CD4-positive, CD25-positive, alpha-beta regulatory T cell (primary cell): ENCODE results near the gene ZNG1F. TPM values are rescaled to one million over a fixed set of nuclear protein-coding genes. Genes with fewer than 3 reads are reported as not detected.
"Not testable (repeated sequence)": the region's sequence is repeated elsewhere in the genome, so short reads cannot be mapped to it uniquely, and the experiment has no call there.

Source experiments
- ATAC-seq, 2 donors: fragments of 150-1000 bp; cut with Tn5 transposase; one replicate each; pipeline ENCODE4 v1.10.0; 2021; ENCODE audit warnings: low read depth in 2 of 2, moderate number of reproducible peaks in 2 of 2, moderate library complexity in 1 of 2
- DNase-seq, 3 donors: peaks; one replicate each; pipeline versions ENCODE4 v3.0.0 to v3.0.0-alpha.2; 2012 to 2022; ENCODE audit warnings: mixed read lengths in 1 of 3
- H3K27ac ChIP-seq: one replicate; pipeline ENCODE4 v1.7.0; 2013; ENCODE audit warnings: mild to moderate bottlenecking, low read length; ENCODE audit not compliant: insufficient read depth, poor library complexity, severe bottlenecking
- H3K27me3 ChIP-seq: one replicate; pipeline ENCODE4 v1.7.0; 2013; ENCODE audit warnings: low read length; ENCODE audit not compliant: control insufficient read depth, insufficient read depth
- H3K36me3 ChIP-seq: one replicate; pipeline ENCODE4 v1.7.0; 2013; ENCODE audit warnings: mild to moderate bottlenecking, low read length, moderate library complexity; ENCODE audit not compliant: control insufficient read depth, insufficient read depth
- H3K4me1 ChIP-seq: 2 replicates; pipeline ENCODE4 v1.7.0; 2013; ENCODE audit warnings: mild to moderate bottlenecking, low read length; ENCODE audit not compliant: insufficient read depth, control insufficient read depth, poor library complexity, severe bottlenecking
- H3K4me3 ChIP-seq: one replicate; pipeline ENCODE4 v1.7.0; 2013; ENCODE audit warnings: low read depth, mild to moderate bottlenecking, low read length, moderate library complexity
- H3K9me3 ChIP-seq, 2 experiments: 1 replicate in 1 of 2; 2 replicates in 1 of 2; pipeline ENCODE4 v1.7.0; 2013; ENCODE audit warnings: low read length in 2 of 2, mild to moderate bottlenecking in 1 of 2, moderate library complexity in 1 of 2; ENCODE audit not compliant: control insufficient read depth in 2 of 2
- H3K27ac Mint-ChIP-seq, 3 donors: one replicate each; pipeline ENCODE4 v1.8.0; 2020 to 2022; ENCODE audit warnings: mild to moderate bottlenecking in 3 of 3, mixed read lengths in 3 of 3, moderate library complexity in 2 of 3
- H3K27me3 Mint-ChIP-seq: one replicate; pipeline ENCODE4 v1.8.0; 2022; ENCODE audit warnings: mild to moderate bottlenecking, mixed read lengths
- H3K36me3 Mint-ChIP-seq: one replicate; pipeline ENCODE4 v1.8.0; 2020; ENCODE audit warnings: mixed read lengths
- H3K4me1 Mint-ChIP-seq, 4 donors: one replicate each; pipeline ENCODE4 v1.8.0; 2020 to 2022; ENCODE audit warnings: mixed read lengths in 4 of 4, mild to moderate bottlenecking in 1 of 4
- H3K4me3 Mint-ChIP-seq, 4 donors: one replicate each; pipeline ENCODE4 v1.8.0; 2020 to 2022; ENCODE audit warnings: mild to moderate bottlenecking in 4 of 4, mixed read lengths in 4 of 4, moderate library complexity in 3 of 4
- H3K9me3 Mint-ChIP-seq, 7 donors: one replicate each; pipeline ENCODE4 v1.8.0; 2020 to 2022; ENCODE audit warnings: mixed read lengths in 7 of 7, mild to moderate bottlenecking in 3 of 7, moderate library complexity in 2 of 7
- polyA plus RNA-seq, 4 donors: library from polyadenylated mRNA; unstranded; fragments of 300-500 nt; fragmentation: Illumina TruSeq; gene quantifications; one replicate each; pipeline ENCODE4 v1.2.3, GENCODE V29; 2021
- total RNA-seq: library from RNA; stranded (reverse); gene quantifications from one replicate; pipeline ENCODE4 v1.2.3, GENCODE V29; 2022

Gene ZNG1F
- total and polyA plus RNA-seq, 5 donors from 2014 or later: 0.85 to 4.5 (median 3.4) TPM

GRCh38 chr9:41087929-41088328, 101.2 kb downstream of the ZNG1F start:
- H3K36me3 Mint-ChIP-seq, ATAC-seq, H3K27ac Mint-ChIP-seq, H3K27ac ChIP-seq, H3K9me3 ChIP-seq, H3K36me3 ChIP-seq, H3K4me1 ChIP-seq, H3K4me3 ChIP-seq, H3K9me3 Mint-ChIP-seq, H3K4me1 Mint-ChIP-seq, H3K27me3 ChIP-seq, DNase-seq, H3K4me3 Mint-ChIP-seq: not testable (repeated sequence)
- H3K27me3 Mint-ChIP-seq: peaks cover 15% of the 10 kb centered on the region

GRCh38 chr9:41087157-41087780, 101.8 kb downstream of the ZNG1F start:
- H3K4me1 ChIP-seq, H3K27ac Mint-ChIP-seq, H3K9me3 ChIP-seq, ATAC-seq, H3K36me3 ChIP-seq, H3K36me3 Mint-ChIP-seq, DNase-seq, H3K9me3 Mint-ChIP-seq, H3K27ac ChIP-seq, H3K27me3 ChIP-seq, H3K4me1 Mint-ChIP-seq, H3K4me3 ChIP-seq, H3K4me3 Mint-ChIP-seq: not testable (repeated sequence)
- peaks cover 15% of the 10 kb centered on the region for H3K27me3 Mint-ChIP-seq

DNA sequence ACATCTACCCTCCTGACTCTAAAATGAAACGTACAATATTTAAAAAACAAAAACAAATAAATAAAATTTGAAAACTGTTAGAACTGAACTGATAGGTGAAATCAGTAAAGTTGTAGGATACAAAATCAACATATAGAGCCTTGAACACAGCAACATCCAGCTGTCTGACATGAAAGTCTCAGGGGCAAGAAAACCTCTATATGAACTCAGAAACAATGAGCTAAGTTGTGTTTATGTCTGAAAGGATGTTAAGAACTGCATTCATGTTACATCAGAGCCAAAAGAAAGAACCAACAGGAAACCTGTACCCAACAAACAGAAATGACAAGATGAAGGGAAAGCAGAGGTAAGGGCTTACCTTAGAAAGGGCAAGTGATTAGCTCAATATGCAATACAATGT, 102.4 kb downstream of the ZNG1F start:
- not testable (repeated sequence) for H3K27ac ChIP-seq, H3K4me1 ChIP-seq, H3K36me3 ChIP-seq, H3K36me3 Mint-ChIP-seq, H3K4me3 ChIP-seq, ATAC-seq, DNase-seq, H3K4me1 Mint-ChIP-seq, H3K9me3 ChIP-seq, H3K27ac Mint-ChIP-seq, H3K9me3 Mint-ChIP-seq, H3K4me3 Mint-ChIP-seq, H3K27me3 ChIP-seq
- peaks cover 15% of the 10 kb centered on the region for H3K27me3 Mint-ChIP-seq

- H3K9me3 ChIP-seq, H3K36me3 ChIP-seq, H3K4me1 ChIP-seq, H3K27ac ChIP-seq, H3K27me3 ChIP-seq, H3K4me3 Mint-ChIP-seq, H3K9me3 Mint-ChIP-seq, H3K4me3 ChIP-seq, ATAC-seq, H3K4me1 Mint-ChIP-seq, H3K27ac Mint-ChIP-seq, DNase-seq, H3K36me3 Mint-ChIP-seq: not testable (repeated sequence)
- H3K27me3 Mint-ChIP-seq: peaks cover 15% of the 10 kb centered on the region
Measured at GRCh38 chr9:41086215-41086614, 102.9 kb downstream of the ZNG1F start.

DNA sequence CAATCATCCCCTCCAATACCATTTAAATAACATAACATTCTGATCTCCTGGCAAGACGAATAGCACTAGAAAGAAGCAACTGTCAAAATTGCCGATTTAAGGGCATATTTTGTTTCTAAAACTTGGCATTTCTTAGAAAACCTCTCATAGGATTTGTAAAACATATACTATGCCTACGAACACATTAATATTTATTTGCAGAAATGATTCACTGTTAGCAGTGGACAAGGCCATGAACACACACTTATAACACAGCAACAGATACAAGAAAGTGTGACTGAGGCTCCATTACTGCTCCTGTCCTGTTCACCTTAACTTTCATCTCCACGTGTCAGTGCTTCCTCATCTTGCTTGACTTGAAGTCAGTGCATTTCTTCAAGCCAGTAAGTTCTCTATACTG, 106.8 kb downstream of the ZNG1F start:
- not testable (repeated sequence) for H3K36me3 Mint-ChIP-seq, H3K27ac Mint-ChIP-seq, DNase-seq

More for the DNA sequence above, 106.8 kb downstream of the ZNG1F start:
- H3K4me1 ChIP-seq, H3K27ac ChIP-seq, H3K9me3 Mint-ChIP-seq, H3K9me3 ChIP-seq, H3K36me3 ChIP-seq, H3K4me3 ChIP-seq, H3K27me3 Mint-ChIP-seq, H3K27me3 ChIP-seq, H3K4me1 Mint-ChIP-seq, ATAC-seq, H3K4me3 Mint-ChIP-seq: not testable (repeated sequence)

Other genes with a start within 250 kb of the ZNG1F start
- gene FOXD4L6, start 60.6 kb downstream of the ZNG1F start, total RNA-seq: not detected
- not detected for gene FOXD4L6, start 60.6 kb downstream of the ZNG1F start, polyA plus RNA-seq